ENCODE results near the gene DTX4.

- TF ChIP-seq TEAD4 (IDR thresholded peaks at IDR 0.05; ENCODE audit: borderline replicate concordance, insufficient read depth) (no peak), ZBTB33 (IDR thresholded peaks at IDR 0.05; ENCODE audit: borderline replicate concordance, low read depth) (no peak), YY1 (IDR thresholded peaks at IDR 0.05; ENCODE audit: low read depth) (no peak), CTCF (IDR thresholded peaks at IDR 0.05) (no peak), RAD21 (IDR thresholded peaks at IDR 0.05; ENCODE audit: low read length) (no peak), ELF1 (IDR thresholded peaks at IDR 0.05) (no peak), MXI1 (IDR thresholded peaks at IDR 0.05; ENCODE audit: low read depth, low read length) (no peak), CHD2 (IDR thresholded peaks at IDR 0.05; ENCODE audit: low read length, partially characterized antibody) (no peak), POLR2AphosphoS5 (IDR thresholded peaks at IDR 0.05; ENCODE audit: low read depth, low read length) (no peak), RFX5 (IDR thresholded peaks at IDR 0.05; ENCODE audit: low read length) (no peak), PBX3 (IDR thresholded peaks at IDR 0.05) (no peak), REST (IDR thresholded peaks at IDR 0.05; ENCODE audit: low read depth, low read length) (no peak), RCOR1 (IDR thresholded peaks at IDR 0.05; ENCODE audit: low read length) (no peak), EZH2phosphoT487 (IDR thresholded peaks at IDR 0.05; ENCODE audit: borderline replicate concordance, low read depth) (no peak)
Observed at GRCh38 chr11:59201353-59201752, 29.4 kb downstream of the DTX4 start.
